Skeletal muscle satellite cell (primary cell): ENCODE data around the gene HES3. TPM values are rescaled to one million over a fixed set of nuclear protein-coding genes. Genes with fewer than 3 reads are reported as not detected.

Source experiments
- H3K27me3 ChIP-seq: 2 replicates; pipeline ENCODE4 v1.7.0; 2013; ENCODE audit warnings: low read length; ENCODE audit not compliant: control insufficient read depth, insufficient read depth
- H3K36me3 ChIP-seq: 2 replicates; pipeline ENCODE4 v1.7.0; 2013; ENCODE audit warnings: mild to moderate bottlenecking, control low read depth, low read length; ENCODE audit not compliant: insufficient read depth
- H3K4me1 ChIP-seq: 2 replicates; pipeline ENCODE4 v1.7.0; 2013; ENCODE audit warnings: low read length; ENCODE audit not compliant: control insufficient read depth, insufficient read depth
- H3K4me2 ChIP-seq: 2 replicates; pipeline ENCODE4 v1.7.0; 2013; ENCODE audit warnings: mild to moderate bottlenecking, low read length
- H3K4me3 ChIP-seq: 2 replicates; pipeline ENCODE4 v1.7.0; 2013; ENCODE audit warnings: low read length
- H3K9ac ChIP-seq: 2 replicates; pipeline ENCODE4 v1.7.0; 2013; ENCODE audit warnings: mild to moderate bottlenecking, low read depth, low read length, moderate library complexity
- H3K9me3 ChIP-seq: replicated peaks from 2 replicates; pipeline ENCODE4 v1.7.0; 2013; ENCODE audit warnings: mild to moderate bottlenecking, control low read depth, low read length
- total RNA-seq: library from RNA; depleted of rRNA; stranded (reverse); fragments of >200 nt; gene quantifications from 2 replicates; pipeline ENCODE4 v1.2.3, GENCODE V29; 2012; rRNA removed

HES3 gene
- not detected in 2 replicates for total RNA-seq

DNA sequence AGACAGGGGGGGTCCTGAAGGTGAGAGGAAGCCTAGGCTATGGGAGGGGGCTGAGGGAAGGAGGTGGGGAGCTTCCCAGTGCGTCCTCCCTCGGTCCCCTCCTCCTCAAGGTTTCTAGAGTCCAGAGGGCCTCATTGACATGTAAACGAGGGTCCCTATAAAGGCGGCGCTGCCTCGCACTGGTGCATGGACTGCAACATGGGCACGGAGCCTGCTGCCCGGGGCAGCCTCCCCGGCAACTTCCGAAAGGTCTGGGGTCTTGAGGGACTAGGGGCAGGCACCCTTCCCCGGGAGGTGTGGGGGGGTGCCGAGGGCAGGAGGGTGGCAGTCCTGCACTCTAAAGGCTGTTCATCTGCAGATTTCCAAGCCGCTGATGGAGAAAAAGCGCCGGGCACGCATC, at the start of gene HES3:
TSS of gene HES3 (plus strand) at position 187 of the 400 bp plus-strand sequence. CDS start at position 374, 187 bp downstream.
- H3K27me3 ChIP-seq = peaks cover 48% of the 10 kb centered on the region

DNA sequence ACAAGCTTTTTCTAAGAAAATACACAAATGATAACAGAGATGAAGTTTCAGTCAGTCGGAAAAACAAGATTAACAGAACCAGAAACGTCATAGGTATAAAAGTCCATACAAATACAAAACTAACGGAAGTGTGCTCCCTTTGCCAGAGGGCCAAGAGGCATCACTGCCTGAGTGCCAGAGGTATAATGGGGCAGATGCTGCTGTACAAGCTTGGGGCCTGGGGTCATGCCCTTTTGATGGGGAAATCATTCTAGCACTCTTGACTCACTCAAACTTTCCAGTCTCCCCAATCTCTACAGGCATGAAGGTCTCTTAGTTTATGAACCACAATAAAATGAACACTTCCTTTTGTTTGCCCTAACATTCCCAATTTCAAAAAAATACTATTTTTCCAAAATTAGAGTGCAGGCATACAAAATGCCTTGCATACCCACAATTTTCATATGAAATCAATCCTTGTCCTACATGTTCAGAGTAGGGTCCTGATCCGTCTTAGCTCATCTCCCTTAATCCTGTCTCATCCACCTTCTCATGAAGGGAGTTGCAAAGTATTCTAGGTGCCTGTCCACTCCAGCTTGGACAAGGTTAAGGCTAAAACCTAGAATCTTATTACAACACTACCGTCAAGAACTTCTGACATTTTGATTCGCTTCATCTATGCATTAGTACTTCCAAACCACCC, 46.1 kb upstream of the HES3 start:
- Histone ChIP-seq H3K9me3 (no peaks in the 10 kb centered on the region), H3K4me1 (peaks cover 18% of the 10 kb centered on the region), H3K36me3 (peaks cover 33% of the 10 kb centered on the region), H3K4me2 (peak overlapping the region; percentile 87), H3K9ac (peak overlapping the region; percentile 97), H3K4me3 (peak overlapping the region; percentile 86), H3K27me3 (no peaks in the 10 kb centered on the region)

More for the DNA sequence above, at the start of gene HES3:
- Histone ChIP-seq H3K9ac (no peak within 1 kb of the TSS), H3K36me3 (no peaks in the 10 kb centered on the region), H3K4me1 (peaks cover 17% of the 10 kb centered on the region), H3K4me3 (no peak within 1 kb of the TSS), H3K4me2 (no peak within 1 kb of the TSS), H3K9me3 (no peaks in the 10 kb centered on the region)

- Histone ChIP-seq H3K27me3 (no peaks in the 10 kb centered on the region), H3K4me3 (peak overlapping the region; percentile 86), H3K36me3 (peaks cover 26% of the 10 kb centered on the region), H3K4me2 (peak overlapping the region; percentile 87), H3K9me3 (no peaks in the 10 kb centered on the region), H3K9ac (peak overlapping the region; percentile 97), H3K4me1 (peaks cover 18% of the 10 kb centered on the region)
Observed at GRCh38 chr1:6198646-6199297, 45.2 kb upstream of the HES3 start.

- Histone ChIP-seq H3K4me3 (peak within 1 kb of the TSS; percentile 86), H3K4me2 (peak within 1 kb of the TSS; percentile 87), H3K9me3 (no peaks in the 10 kb centered on the region), H3K4me1 (peaks cover 18% of the 10 kb centered on the region), H3K36me3 (peaks cover 19% of the 10 kb centered on the region), H3K27me3 (no peaks in the 10 kb centered on the region), H3K9ac (peak within 1 kb of the TSS; percentile 97)
Observed at GRCh38 chr1:6199298-6200187, 44.4 kb upstream of the HES3 start, which contains the start of gene RPL22. Gene RPL22, minus strand, starts transcription at chr1:6199595. Its CDS starts 22 bp downstream, at chr1:6199573.

- no peaks in the 10 kb centered on the region for H3K27me3 ChIP-seq
- H3K36me3 ChIP-seq = peaks cover 17% of the 10 kb centered on the region
- H3K4me2 ChIP-seq = peak overlapping the region; percentile 85
- H3K4me3 ChIP-seq = peak overlapping the region; percentile 86
- no peaks in the 10 kb centered on the region for H3K9me3 ChIP-seq
- H3K9ac ChIP-seq = peak overlapping the region; percentile 97
- H3K4me1 ChIP-seq = peaks cover 21% of the 10 kb centered on the region
Observed at GRCh38 chr1:6200188-6200809, 43.7 kb upstream of the HES3 start.

DNA sequence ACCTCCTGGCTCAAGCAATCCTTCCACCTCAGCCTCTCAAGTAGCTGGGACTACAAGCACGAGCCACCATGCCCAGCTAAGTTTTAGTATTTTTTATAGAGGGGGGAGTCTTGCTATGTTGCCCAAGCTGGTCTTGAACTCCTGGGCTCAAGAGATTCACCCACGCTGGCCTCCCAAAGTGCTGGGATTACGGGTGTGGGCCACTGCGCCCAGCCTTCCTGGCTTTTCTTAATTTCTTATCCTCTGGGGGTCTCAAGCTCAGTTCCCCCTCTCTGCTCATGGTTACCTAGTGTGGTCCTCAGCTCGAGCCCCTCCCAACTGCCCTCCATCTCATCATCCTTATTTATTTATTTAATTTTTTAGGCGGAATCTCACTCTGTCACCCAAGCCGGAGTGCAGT, 41.7 kb upstream of the HES3 start:
- Histone ChIP-seq H3K4me2 (no peak overlapping the region), H3K4me1 (peaks cover 31% of the 10 kb centered on the region), H3K9me3 (no peaks in the 10 kb centered on the region), H3K9ac (no peak overlapping the region), H3K4me3 (no peak overlapping the region), H3K27me3 (peaks cover 11% of the 10 kb centered on the region), H3K36me3 (peaks cover 3% of the 10 kb centered on the region)

DNA sequence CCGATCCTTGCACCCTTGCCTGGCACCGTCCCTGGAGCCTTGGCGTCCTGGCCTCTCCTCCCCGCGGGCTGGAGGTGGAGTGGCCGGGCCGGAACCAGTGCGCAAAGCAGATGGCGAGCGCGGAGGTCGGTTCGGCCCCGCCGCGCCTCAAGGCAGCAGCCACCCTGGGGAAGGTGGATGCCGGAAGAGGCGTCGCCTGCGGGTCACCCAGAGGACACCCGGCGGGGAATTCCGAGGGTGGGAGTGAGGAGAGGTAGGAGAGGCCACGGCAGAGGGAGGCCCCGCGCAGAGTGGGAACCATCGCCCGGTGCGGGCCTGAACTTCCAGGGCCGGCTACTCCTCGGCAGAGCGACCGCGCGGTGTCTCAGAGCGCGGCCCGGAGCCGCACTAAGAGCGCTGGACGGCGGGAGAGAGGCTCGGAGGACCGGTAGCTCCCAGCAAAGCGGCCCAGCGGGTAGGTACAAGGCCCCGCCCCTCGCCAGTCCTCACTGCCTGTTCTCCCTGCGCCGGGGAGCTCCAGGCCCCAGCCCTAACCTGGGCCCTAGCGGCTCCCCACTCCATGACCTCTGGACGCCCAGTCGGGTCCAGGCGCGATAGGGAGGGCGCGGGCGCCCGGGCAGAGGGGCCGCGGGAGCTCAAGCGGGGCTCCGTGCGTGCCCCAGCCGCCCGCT, 38.0 kb upstream of the HES3 start, which contains the start of gene RNF207:
TSS of gene RNF207 (plus strand) at position 271 of the 671 bp plus-strand sequence. CDS start 417 bp downstream, outside the sequence.
- H3K4me1 ChIP-seq = peaks cover 22% of the 10 kb centered on the region
- peaks cover 11% of the 10 kb centered on the region for H3K27me3 ChIP-seq
- no peaks in the 10 kb centered on the region for H3K36me3 ChIP-seq
- H3K9me3 ChIP-seq = no peaks in the 10 kb centered on the region
- peak within 1 kb of the TSS; percentile 58 for H3K9ac ChIP-seq
- H3K4me2 ChIP-seq = peak within 1 kb of the TSS; percentile 90
- peak within 1 kb of the TSS; percentile 68 for H3K4me3 ChIP-seq

GRCh38 chr1:6206520-6206855, 37.5 kb upstream of the HES3 start:
- Histone ChIP-seq H3K4me2 (peak overlapping the region; percentile 90), H3K36me3 (no peaks in the 10 kb centered on the region), H3K27me3 (peaks cover 11% of the 10 kb centered on the region), H3K4me3 (peak overlapping the region; percentile 68), H3K4me1 (peaks cover 22% of the 10 kb centered on the region), H3K9ac (peak overlapping the region; percentile 58), H3K9me3 (no peaks in the 10 kb centered on the region)

DNA sequence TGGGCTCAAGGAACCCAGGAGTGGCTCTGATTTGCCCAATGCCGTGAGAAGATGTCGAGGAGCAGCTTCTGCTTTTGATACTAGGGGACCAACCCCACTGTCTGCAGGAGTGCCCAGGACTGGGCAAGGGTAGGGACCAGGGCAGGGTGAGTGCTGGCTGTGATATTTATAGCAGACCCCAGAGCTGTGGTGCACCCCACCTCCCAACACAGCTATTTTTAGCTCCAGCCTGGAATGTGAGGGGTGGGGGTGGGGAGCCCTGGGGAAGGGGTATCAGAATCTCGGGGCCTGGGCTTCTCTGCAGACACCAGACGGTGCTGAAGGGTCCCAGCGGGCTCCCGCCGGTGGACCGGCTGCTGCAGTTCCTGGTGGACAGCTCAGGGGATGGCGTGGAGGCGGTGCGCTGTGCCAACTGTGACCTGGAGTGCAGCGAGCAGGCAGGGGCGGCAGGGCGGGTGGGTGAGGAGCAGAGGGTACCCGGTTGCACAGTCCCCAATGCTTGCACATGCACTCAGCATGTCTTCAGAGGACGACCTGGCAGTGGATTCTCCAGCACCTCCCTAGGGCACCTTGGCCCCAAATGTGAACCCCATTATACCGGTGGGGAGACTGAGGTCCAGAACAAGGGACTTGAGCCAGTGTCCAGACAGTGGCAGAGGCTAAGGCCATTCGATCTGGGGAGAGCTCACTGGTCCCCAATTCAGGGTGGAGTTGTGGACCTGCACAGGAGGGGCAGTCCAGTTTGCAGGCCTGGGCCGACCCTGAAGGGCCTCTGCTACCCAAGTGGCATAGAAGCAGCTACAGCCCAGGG, 36.7 kb upstream of the HES3 start:
- no peak overlapping the region for H3K4me3 ChIP-seq
- H3K4me1 ChIP-seq = peaks cover 22% of the 10 kb centered on the region
- no peaks in the 10 kb centered on the region for H3K36me3 ChIP-seq
- peak overlapping the region; percentile 90 for H3K4me2 ChIP-seq
- H3K9ac ChIP-seq = no peak overlapping the region
- H3K27me3 ChIP-seq = peaks cover 11% of the 10 kb centered on the region
- no peaks in the 10 kb centered on the region for H3K9me3 ChIP-seq

DNA sequence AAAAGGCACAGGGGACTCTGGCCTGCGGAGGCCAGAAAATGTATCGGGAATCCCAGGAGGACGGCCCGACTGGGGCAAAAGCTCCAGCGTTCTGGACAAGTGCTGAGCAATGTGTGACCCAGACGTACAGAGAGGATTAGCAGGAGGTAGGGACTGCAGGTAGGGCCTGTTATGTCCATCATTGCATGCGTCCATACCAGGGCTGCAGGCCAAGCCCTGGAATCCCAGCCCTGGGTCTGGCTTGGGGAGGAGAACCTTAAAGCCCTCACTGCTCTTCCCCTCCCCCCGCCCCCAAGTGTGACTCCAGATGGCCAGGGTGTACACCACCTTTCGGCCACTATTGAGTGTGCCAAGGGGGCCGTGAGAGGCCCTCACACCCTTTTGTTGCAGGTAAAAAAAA, 36.1 kb upstream of the HES3 start:
- Histone ChIP-seq H3K9me3 (no peaks in the 10 kb centered on the region), H3K4me2 (no peak overlapping the region), H3K36me3 (no peaks in the 10 kb centered on the region), H3K27me3 (peaks cover 11% of the 10 kb centered on the region), H3K4me1 (peaks cover 22% of the 10 kb centered on the region), H3K9ac (no peak overlapping the region), H3K4me3 (no peak overlapping the region)
